SK-N-SH treated with all-trans-retinoic acid at 6 μM for 48 hours (cell line): ENCODE data around the gene BRD7.

Experiments
- ATAC-seq: fragments of 200-7000 bp; cut with Tn5 transposase; 3 replicates; pipeline ENCODE4 v1.9.1; 2020; ENCODE audit warnings: mild to moderate bottlenecking, moderate library complexity
- ARNTL ChIP-seq: fragments of 450-650 bp; formaldehyde crosslinking; IDR thresholded peaks from 2 replicates; pipeline ENCODE4 v1.5.0; 2020; ENCODE audit warnings: low read depth, mild to moderate bottlenecking, moderate library complexity, borderline replicate concordance
- BACH2 ChIP-seq: fragments of 250-450 bp; sonication (Bioruptor Pico); IDR thresholded peaks from 2 replicates; pipeline ENCODE4 v1.9.0; 2021; ENCODE audit warnings: mild to moderate bottlenecking, borderline replicate concordance
- CREB5 ChIP-seq: fragments of 250-450 bp; sonication (Bioruptor Pico); IDR thresholded peaks from 2 replicates; pipeline ENCODE4 v1.5.1; 2020; ENCODE audit warnings: low read depth, mild to moderate bottlenecking, moderate library complexity
- CSDC2 ChIP-seq: fragments of 250-450 bp; sonication (Bioruptor Pico); IDR thresholded peaks from 2 replicates; pipeline ENCODE4 v1.5.0; 2020; ENCODE audit warnings: mild to moderate bottlenecking, moderate library complexity
- CSRNP3 ChIP-seq: fragments of 250-450 bp; sonication (Bioruptor Pico); IDR thresholded peaks from 2 replicates; pipeline ENCODE4 v1.5.1; 2021; ENCODE audit warnings: mild to moderate bottlenecking, moderate library complexity
- GLIS3 ChIP-seq: fragments of 250-450 bp; sonication (Bioruptor Pico); IDR thresholded peaks from 2 replicates; pipeline ENCODE4 v1.5.0; 2020; ENCODE audit warnings: mild to moderate bottlenecking, moderate library complexity
- ISL1 ChIP-seq: fragments of 250-450 bp; sonication (Bioruptor Pico); IDR thresholded peaks from 2 replicates; pipeline ENCODE4 v2.1.2; 2022; ENCODE audit warnings: mild to moderate bottlenecking, moderate library complexity
- OSR1 ChIP-seq: fragments of 250-450 bp; sonication (Bioruptor Pico); IDR thresholded peaks from 2 replicates; pipeline ENCODE4 v1.8.0; 2022; ENCODE audit warnings: moderate library complexity, mild to moderate bottlenecking, inconsistent platforms
- PPARA ChIP-seq: fragments of 250-450 bp; sonication (Bioruptor Pico); IDR thresholded peaks from 2 replicates; pipeline ENCODE4 v1.5.0; 2020; ENCODE audit warnings: mild to moderate bottlenecking, borderline replicate concordance
- RARB ChIP-seq: fragments of 250-450 bp; sonication (Bioruptor Pico); IDR thresholded peaks from 2 replicates; pipeline ENCODE4 v1.8.0; 2021; ENCODE audit warnings: mild to moderate bottlenecking, moderate library complexity
- SNAI2 ChIP-seq: fragments of 250-450 bp; sonication (Bioruptor Pico); IDR thresholded peaks from 2 replicates; pipeline ENCODE4 v1.5.0; 2020; ENCODE audit warnings: mild to moderate bottlenecking, moderate library complexity
- TCF4 ChIP-seq: fragments of 250-450 bp; sonication (Bioruptor Pico); IDR thresholded peaks from 2 replicates; pipeline ENCODE4 v1.8.0; 2021; ENCODE audit warnings: mild to moderate bottlenecking, moderate library complexity, borderline replicate concordance
- TOX ChIP-seq: fragments of 250-450 bp; sonication (Bioruptor Pico); IDR thresholded peaks from 2 replicates; pipeline ENCODE4 v1.8.0; 2021; ENCODE audit warnings: mild to moderate bottlenecking, moderate library complexity, borderline replicate concordance
- TSHZ2 ChIP-seq: fragments of 250-450 bp; sonication (Bioruptor Pico); IDR thresholded peaks from 2 replicates; pipeline ENCODE4 v1.5.0; 2020; ENCODE audit warnings: mild to moderate bottlenecking, moderate library complexity
- ZC3H10 ChIP-seq: fragments of 250-450 bp; sonication (Bioruptor Pico); IDR thresholded peaks from 2 replicates; pipeline ENCODE4 v1.5.1; 2021; ENCODE audit warnings: mild to moderate bottlenecking, moderate library complexity
- ZFP3 ChIP-seq: fragments of 250-450 bp; sonication (Bioruptor Pico); IDR thresholded peaks from 2 replicates; pipeline ENCODE4 v1.5.0; 2020; ENCODE audit warnings: mild to moderate bottlenecking, moderate library complexity
- ZNF70 ChIP-seq: fragments of 450-650 bp; formaldehyde crosslinking; IDR thresholded peaks from 2 replicates; pipeline ENCODE4 v1.5.0; 2020; ENCODE audit warnings: mild to moderate bottlenecking, moderate library complexity
- TF ChIP-seq, protein P1 (sequence below): fragments of 250-450 bp; sonication (Bioruptor Pico); IDR thresholded peaks from 2 replicates; pipeline ENCODE4 v1.8.0; 2021; ENCODE audit warnings: low read depth, mild to moderate bottlenecking, moderate library complexity, borderline replicate concordance
- TF ChIP-seq, protein P2 (sequence below): fragments of 250-450 bp; sonication (Bioruptor Pico); IDR thresholded peaks from 2 replicates; pipeline ENCODE4 v1.8.0; 2020; ENCODE audit warnings: mild to moderate bottlenecking, moderate library complexity, borderline replicate concordance

The BRD7 gene

GRCh38 chr16:50273382-50273690 is 95.5 kb downstream of the BRD7 start (continued):
- TF ChIP-seq ZC3H10 (CRISPR knock-in tag) (no peak), BACH2 (CRISPR knock-in tag) (no peak), ZFP3 (CRISPR knock-in tag) (no peak), RARB (CRISPR knock-in tag) (no peak), SNAI2 (CRISPR knock-in tag) (no peak), PPARA (CRISPR knock-in tag) (no peak)

DNA sequence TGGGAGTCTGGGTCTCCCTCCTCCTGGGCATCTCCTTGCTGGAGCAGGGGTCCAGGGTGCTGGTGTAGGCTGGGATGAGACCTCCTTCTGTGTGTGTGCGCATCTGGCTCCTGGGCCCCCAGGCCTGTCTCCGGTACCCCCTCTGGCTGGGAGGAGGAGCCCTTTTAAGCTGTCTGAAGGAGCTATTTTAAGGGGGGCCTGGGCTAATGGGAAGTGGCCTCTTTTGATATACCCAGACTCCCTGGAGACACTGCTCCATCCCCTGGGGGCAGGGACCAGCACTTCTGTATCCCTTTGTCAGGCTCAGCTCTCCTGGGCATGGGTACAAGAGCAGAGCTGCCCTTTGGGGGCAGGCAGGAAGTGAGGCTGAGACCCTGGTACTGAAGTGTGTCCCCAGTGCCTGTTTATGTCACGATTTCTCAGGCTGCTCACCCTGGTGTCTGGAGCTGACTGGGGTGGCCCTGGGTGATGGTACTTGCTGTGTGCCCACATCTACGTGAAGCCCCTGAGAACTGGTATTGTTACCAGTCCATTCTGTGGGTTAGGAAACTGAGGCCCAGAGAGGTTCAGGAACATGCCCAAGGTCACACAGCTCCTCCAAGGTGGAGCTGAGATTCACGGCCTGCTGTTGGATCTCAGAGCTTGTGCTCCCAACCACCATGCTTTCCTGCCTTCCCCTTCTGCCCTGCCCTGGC is 96.0 kb downstream of the BRD7 start:
- no peak for TF ChIP-seq ARNTL (CRISPR knock-in tag)
- no peak for TF ChIP-seq TOX (CRISPR knock-in tag)
- TF ChIP-seq ZC3H10 (CRISPR knock-in tag) = no peak
- no peak for TF ChIP-seq TSHZ2 (CRISPR knock-in tag)
- no peak for TF ChIP-seq SNAI2 (CRISPR knock-in tag)
- TF ChIP-seq, protein P1, sequence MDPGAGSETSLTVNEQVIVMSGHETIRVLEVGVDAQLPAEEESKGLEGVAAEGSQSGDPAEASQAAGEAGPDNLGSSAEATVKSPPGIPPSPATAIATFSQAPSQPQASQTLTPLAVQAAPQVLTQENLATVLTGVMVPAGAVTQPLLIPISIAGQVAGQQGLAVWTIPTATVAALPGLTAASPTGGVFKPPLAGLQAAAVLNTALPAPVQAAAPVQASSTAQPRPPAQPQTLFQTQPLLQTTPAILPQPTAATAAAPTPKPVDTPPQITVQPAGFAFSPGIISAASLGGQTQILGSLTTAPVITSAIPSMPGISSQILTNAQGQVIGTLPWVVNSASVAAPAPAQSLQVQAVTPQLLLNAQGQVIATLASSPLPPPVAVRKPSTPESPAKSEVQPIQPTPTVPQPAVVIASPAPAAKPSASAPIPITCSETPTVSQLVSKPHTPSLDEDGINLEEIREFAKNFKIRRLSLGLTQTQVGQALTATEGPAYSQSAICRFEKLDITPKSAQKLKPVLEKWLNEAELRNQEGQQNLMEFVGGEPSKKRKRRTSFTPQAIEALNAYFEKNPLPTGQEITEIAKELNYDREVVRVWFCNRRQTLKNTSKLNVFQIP = no peak
- no peak for TF ChIP-seq CSDC2 (CRISPR knock-in tag)
- no peak for TF ChIP-seq ISL1 (CRISPR knock-in tag)
- no peak for TF ChIP-seq OSR1 (CRISPR knock-in tag)
- TF ChIP-seq CREB5 (CRISPR knock-in tag) = no peak
- no peak for TF ChIP-seq ZNF70
- TF ChIP-seq GLIS3 (CRISPR knock-in tag) = no peak
- ATAC-seq = no peak

GRCh38 chr16:50272111-50272571 is 96.6 kb downstream of the BRD7 start:
- TF ChIP-seq CSRNP3 (CRISPR knock-in tag) = no peak
- no peak for TF ChIP-seq OSR1 (CRISPR knock-in tag)
- no peak for ATAC-seq

- no peak for ATAC-seq
- TF ChIP-seq ZNF70 = no peak
- TF ChIP-seq, all 23 proteins: peak for 0
These were observed 97.4 kb downstream of the BRD7 start for GRCh38 chr16:50271148-50272041.

GRCh38 chr16:50270510-50271147 is 98.2 kb downstream of the BRD7 start:
- no peak for ATAC-seq
- no peak for TF ChIP-seq CSDC2 (CRISPR knock-in tag)
- no peak for TF ChIP-seq SNAI2 (CRISPR knock-in tag)
- no peak for TF ChIP-seq ZFP3 (CRISPR knock-in tag)
- TF ChIP-seq OSR1 (CRISPR knock-in tag) = no peak
- TF ChIP-seq ARNTL (CRISPR knock-in tag) = no peak
- TF ChIP-seq, protein P1 = no peak
- TF ChIP-seq PPARA (CRISPR knock-in tag) = no peak
- TF ChIP-seq TCF4 = no peak
- TF ChIP-seq, protein P2, sequence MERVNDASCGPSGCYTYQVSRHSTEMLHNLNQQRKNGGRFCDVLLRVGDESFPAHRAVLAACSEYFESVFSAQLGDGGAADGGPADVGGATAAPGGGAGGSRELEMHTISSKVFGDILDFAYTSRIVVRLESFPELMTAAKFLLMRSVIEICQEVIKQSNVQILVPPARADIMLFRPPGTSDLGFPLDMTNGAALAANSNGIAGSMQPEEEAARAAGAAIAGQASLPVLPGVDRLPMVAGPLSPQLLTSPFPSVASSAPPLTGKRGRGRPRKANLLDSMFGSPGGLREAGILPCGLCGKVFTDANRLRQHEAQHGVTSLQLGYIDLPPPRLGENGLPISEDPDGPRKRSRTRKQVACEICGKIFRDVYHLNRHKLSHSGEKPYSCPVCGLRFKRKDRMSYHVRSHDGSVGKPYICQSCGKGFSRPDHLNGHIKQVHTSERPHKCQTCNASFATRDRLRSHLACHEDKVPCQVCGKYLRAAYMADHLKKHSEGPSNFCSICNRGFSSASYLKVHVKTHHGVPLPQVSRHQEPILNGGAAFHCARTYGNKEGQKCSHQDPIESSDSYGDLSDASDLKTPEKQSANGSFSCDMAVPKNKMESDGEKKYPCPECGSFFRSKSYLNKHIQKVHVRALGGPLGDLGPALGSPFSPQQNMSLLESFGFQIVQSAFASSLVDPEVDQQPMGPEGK (CRISPR knock-in tag) = no peak
- TF ChIP-seq ISL1 (CRISPR knock-in tag) = no peak
- no peak for TF ChIP-seq RARB (CRISPR knock-in tag)
- no peak for TF ChIP-seq BACH2 (CRISPR knock-in tag)
